Breast epithelium (tissue), 4 donors: ENCODE data around the gene MUC6. TPM values are rescaled to one million over a fixed set of nuclear protein-coding genes. Genes with fewer than 3 reads are reported as not detected.
A peak's percentile ranks its signal among the peaks of the same experiment; 100 is the strongest.

Experiments used
- DNase-seq, 2 donors: peaks; one replicate each; pipeline ENCODE4 v3.0.0-alpha.2; 2019; ENCODE audit warnings: low spot score in 2 of 2
- H3K27ac ChIP-seq, 2 donors: fragments of 200-600 bp; sonication (generic) in 1 of 2; one replicate each; pipeline ENCODE4 v1.5.1; 2016 to 2019; ENCODE audit warnings: mild to moderate bottlenecking in 1 of 2
- H3K27me3 ChIP-seq, 2 donors: fragments of 200-600 bp; sonication (generic) in 1 of 2; one replicate each; pipeline versions ENCODE4 v1.5.1 to v1.6.0; 2017 to 2019; ENCODE audit warnings: control low read depth in 1 of 2, mild to moderate bottlenecking in 1 of 2
- H3K36me3 ChIP-seq: fragments of 200-600 bp; one replicate; pipeline ENCODE4 v1.5.1; 2019
- H3K4me1 ChIP-seq, 2 donors: fragments of 200-600 bp; sonication (generic); one replicate each; pipeline ENCODE4 v1.5.1; 2016 to 2019; ENCODE audit warnings: control low read depth in 1 of 2
- H3K4me3 ChIP-seq, 3 donors: fragments of 200-600 bp; sonication (generic); 1 replicate in 2 of 3; 2 replicates in 1 of 3; pipeline ENCODE4 v1.5.1; 2016 to 2019; ENCODE audit warnings: mild to moderate bottlenecking in 3 of 3, moderate library complexity in 2 of 3
- H3K9me3 ChIP-seq, 2 donors: fragments of 200-600 bp; sonication (generic) in 1 of 2; one replicate each; pipeline ENCODE4 v1.5.1; 2016 to 2019; ENCODE audit warnings: control low read depth in 1 of 2
- POLR2A ChIP-seq: fragments of 450-650 bp; IDR thresholded peaks from one replicate; pipeline ENCODE4 v1.6.1; 2016; ENCODE audit warnings: antibody characterized with exemption, mild to moderate bottlenecking, moderate library complexity
- POLR2AphosphoS5 ChIP-seq, 3 donors: sonication (generic); formaldehyde crosslinking; IDR thresholded peaks; one replicate each; pipeline ENCODE4 v1.6.1; 2017; ENCODE audit warnings: antibody characterized with exemption in 3 of 3
- intact Hi-C: fragments of 100-400 bp; cut with DNase I; formaldehyde crosslinking; loops from one replicate; pipeline ENCODE4 v1.15.1; 2023; ENCODE audit warnings: low total_unique reads
- total RNA-seq, 3 donors: library from RNA; depleted of rRNA; stranded (reverse); fragments of >200 nt; gene quantifications; one replicate each; pipeline ENCODE4 v1.1.0, GENCODE V29; 2016
- TF ChIP-seq, protein P1 (sequence below), 3 donors: fragments of 450-650 bp; IDR thresholded peaks; one replicate each; pipeline ENCODE4 v1.5.1; 2016 to 2017; ENCODE audit warnings: antibody characterized with exemption in 3 of 3, mild to moderate bottlenecking in 3 of 3, moderate library complexity in 3 of 3

MUC6 gene
- total RNA-seq, 3 donors from 2014 or later: 1.3 to 1.9 TPM; not detected in 1

DNA sequence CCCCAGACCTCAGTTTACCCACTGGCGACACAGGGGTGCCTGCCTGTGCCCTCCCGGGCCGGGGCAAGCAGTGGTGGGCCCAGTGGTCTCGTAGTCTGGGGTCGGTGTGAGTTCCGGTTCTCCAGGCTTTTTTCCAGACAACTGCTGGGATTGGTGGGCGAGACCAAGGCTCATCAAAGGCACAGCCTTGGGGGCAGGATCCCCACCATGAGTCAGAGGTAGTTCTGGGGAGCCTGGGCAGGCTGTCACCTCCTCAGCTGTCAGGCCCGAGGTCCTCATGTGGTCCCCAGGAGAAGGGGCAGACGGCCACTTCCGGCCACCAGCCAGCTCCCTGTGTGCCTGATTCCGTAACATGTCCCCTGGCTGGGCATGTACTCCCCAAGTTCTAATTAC is 37.3 kb upstream of the MUC6 start:
- Histone ChIP-seq H3K4me3 (no peak overlapping the region), H3K27ac (no peak overlapping the region), H3K9me3 (no peaks in the 10 kb centered on the region), H3K36me3 (no peaks in the 10 kb centered on the region), H3K4me1 (peaks cover 0 to 8% of the 10 kb centered on the region in 2 donors), H3K27me3 (peaks cover 0 to 13% of the 10 kb centered on the region in 2 donors)
- peak in 1 of 2 donors; percentile 43 for DNase-seq
- TF ChIP-seq POLR2AphosphoS5 (IDR thresholded peaks at IDR 0.05) (no peak), POLR2A (no peak)
- TF ChIP-seq, protein P1, sequence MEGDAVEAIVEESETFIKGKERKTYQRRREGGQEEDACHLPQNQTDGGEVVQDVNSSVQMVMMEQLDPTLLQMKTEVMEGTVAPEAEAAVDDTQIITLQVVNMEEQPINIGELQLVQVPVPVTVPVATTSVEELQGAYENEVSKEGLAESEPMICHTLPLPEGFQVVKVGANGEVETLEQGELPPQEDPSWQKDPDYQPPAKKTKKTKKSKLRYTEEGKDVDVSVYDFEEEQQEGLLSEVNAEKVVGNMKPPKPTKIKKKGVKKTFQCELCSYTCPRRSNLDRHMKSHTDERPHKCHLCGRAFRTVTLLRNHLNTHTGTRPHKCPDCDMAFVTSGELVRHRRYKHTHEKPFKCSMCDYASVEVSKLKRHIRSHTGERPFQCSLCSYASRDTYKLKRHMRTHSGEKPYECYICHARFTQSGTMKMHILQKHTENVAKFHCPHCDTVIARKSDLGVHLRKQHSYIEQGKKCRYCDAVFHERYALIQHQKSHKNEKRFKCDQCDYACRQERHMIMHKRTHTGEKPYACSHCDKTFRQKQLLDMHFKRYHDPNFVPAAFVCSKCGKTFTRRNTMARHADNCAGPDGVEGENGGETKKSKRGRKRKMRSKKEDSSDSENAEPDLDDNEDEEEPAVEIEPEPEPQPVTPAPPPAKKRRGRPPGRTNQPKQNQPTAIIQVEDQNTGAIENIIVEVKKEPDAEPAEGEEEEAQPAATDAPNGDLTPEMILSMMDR (IDR thresholded peaks at IDR 0.05): no peak
- intact Hi-C loops: no loop called here

DNA sequence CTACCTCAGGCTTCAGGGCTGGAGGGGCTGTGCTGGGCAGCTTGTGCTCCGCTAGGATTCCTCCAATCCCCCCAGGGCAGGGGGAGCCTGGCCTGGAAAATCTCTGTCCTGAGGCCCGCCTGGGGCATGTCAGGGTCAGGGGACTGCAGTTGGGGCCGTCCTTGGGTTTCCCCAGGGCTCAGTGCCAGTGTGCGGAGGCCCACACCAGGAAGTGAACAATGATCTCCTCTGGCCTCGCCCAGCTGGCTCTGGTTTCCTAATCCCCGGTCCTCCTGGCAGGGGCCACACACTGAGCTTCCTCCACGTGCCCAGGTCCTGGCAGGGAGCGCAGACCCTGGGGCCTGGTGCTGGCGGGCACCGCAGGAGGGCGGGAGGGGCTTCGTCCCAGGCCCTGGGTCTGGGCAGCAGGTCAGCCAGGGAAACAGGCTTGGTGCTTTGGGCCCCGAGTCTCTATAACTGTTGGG is 36.8 kb upstream of the MUC6 start:
- no peaks in the 10 kb centered on the region for H3K9me3 ChIP-seq
- intact Hi-C loops: no loop called here
- TF ChIP-seq, protein P1 (IDR thresholded peaks at IDR 0.05): no peak
- TF ChIP-seq POLR2AphosphoS5 (IDR thresholded peaks at IDR 0.05): peak in 1 of 3 donors; percentile 31
- no peak overlapping the region for H3K4me3 ChIP-seq
- peak; percentile 66 to 75 for DNase-seq
- peaks cover 0 to 8% of the 10 kb centered on the region in 2 donors for H3K4me1 ChIP-seq
- H3K36me3 ChIP-seq: no peaks in the 10 kb centered on the region
- peaks cover 0 to 13% of the 10 kb centered on the region in 2 donors for H3K27me3 ChIP-seq
- no peak overlapping the region for H3K27ac ChIP-seq

GRCh38 chr11:1072821-1073231 is 36.3 kb upstream of the MUC6 start:
- intact Hi-C loops: no loop called here
- DNase-seq: no peak
- no peaks in the 10 kb centered on the region for H3K9me3 ChIP-seq
- no peak overlapping the region for H3K4me3 ChIP-seq
- H3K27ac ChIP-seq: no peak overlapping the region
- peaks cover 0 to 8% of the 10 kb centered on the region in 2 donors for H3K4me1 ChIP-seq
- H3K36me3 ChIP-seq: no peaks in the 10 kb centered on the region
- TF ChIP-seq, protein P1 (IDR thresholded peaks at IDR 0.05): no peak
- H3K27me3 ChIP-seq: peaks cover 0 to 11% of the 10 kb centered on the region in 2 donors

DNA sequence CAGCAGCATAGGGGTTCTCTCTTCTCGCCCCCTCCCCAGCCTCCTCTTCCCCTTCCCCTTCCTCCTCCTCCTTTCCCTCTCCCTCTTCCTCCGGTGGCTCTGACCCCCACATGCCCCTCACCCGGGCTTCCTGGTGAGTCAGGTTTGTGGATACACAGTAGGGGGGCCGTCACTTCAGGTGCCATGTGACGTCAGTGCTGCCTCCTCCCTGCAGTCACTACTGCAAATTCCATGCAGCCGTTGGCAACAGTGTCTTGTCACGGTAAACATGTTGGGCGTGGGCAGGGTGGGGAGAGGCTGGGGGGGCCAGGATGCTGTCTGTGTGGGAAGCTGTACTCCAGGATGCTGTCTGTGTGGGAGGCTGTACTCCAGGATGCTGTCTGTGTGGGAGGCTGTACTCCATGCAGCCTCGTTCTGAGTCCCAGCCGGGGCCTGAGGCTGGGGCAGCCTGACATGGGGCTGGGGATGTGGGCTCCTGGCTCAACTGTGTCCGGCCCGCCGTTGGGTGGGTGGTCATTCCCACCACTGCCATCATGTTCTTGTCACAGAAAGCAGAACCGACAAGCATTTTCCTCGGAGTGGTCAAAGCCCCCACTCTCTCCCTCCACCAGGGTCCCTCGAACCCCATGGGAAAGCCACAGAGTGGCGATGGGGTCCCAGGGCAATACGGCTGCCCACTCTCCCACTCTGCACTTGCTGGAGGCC is 35.8 kb upstream of the MUC6 start:
- no peaks in the 10 kb centered on the region for H3K9me3 ChIP-seq
- DNase-seq: peak in 1 of 2 donors; percentile 51
- intact Hi-C loops: no loop called here
- H3K4me1 ChIP-seq: peaks cover 0 to 8% of the 10 kb centered on the region in 2 donors
- peaks cover 0 to 6% of the 10 kb centered on the region in 2 donors for H3K27me3 ChIP-seq
- no peaks in the 10 kb centered on the region for H3K36me3 ChIP-seq
- no peak for TF ChIP-seq POLR2A
- TF ChIP-seq POLR2AphosphoS5 (IDR thresholded peaks at IDR 0.05): no peak
- TF ChIP-seq, protein P1 (IDR thresholded peaks at IDR 0.05): no peak
- no peak overlapping the region for H3K27ac ChIP-seq
- H3K4me3 ChIP-seq: no peak overlapping the region

- peak in 1 of 2 donors; percentile 47 for DNase-seq
- H3K4me3 ChIP-seq: no peak overlapping the region
- no peaks in the 10 kb centered on the region for H3K9me3 ChIP-seq
- intact Hi-C loops: no loop called here
- H3K27ac ChIP-seq: no peak overlapping the region
- H3K36me3 ChIP-seq: no peaks in the 10 kb centered on the region
- H3K4me1 ChIP-seq: peaks cover 0 to 8% of the 10 kb centered on the region in 2 donors
- H3K27me3 ChIP-seq: no peaks in the 10 kb centered on the region
- TF ChIP-seq POLR2A (no peak), POLR2AphosphoS5 (IDR thresholded peaks at IDR 0.05) (no peak)
Measured at GRCh38 chr11:1071571-1072115, 35.1 kb upstream of the MUC6 start.
